Measurements from ENCODE around the gene GNAI2.
"Not testable (repeated sequence)": the region's sequence is repeated elsewhere in the genome, so short reads cannot be mapped to it uniquely, and the experiment has no call there.

GNAI2 gene

GRCh38 chr3:50262778-50263177 is 26.8 kb downstream of the GNAI2 start:
- DNase-seq = no peak

GRCh38 chr3:50263478-50264382 is 27.7 kb downstream of the GNAI2 start:
- peak in 1 of 56 donors; percentile 47 for DNase-seq

GRCh38 chr3:50264383-50264963 is 28.5 kb downstream of the GNAI2 start:
- DNase-seq = peak in 52 of 56 donors; percentile 34 to 88 (median 74)

GRCh38 chr3:50264964-50265485 is 29.0 kb downstream of the GNAI2 start:
- peak in 3 of 56 donors; percentile 32 to 66 (median 49) for DNase-seq

GRCh38 chr3:50265571-50265970 is 29.6 kb downstream of the GNAI2 start:
- DNase-seq = no peak

- DNase-seq = no peak
These were observed 30.0 kb downstream of the GNAI2 start for GRCh38 chr3:50266017-50266416.

- peak in 1 of 56 donors; percentile 59 for DNase-seq
These were observed 30.8 kb downstream of the GNAI2 start for GRCh38 chr3:50266836-50267235.

GRCh38 chr3:50267280-50267913 is 31.4 kb downstream of the GNAI2 start:
- DNase-seq = peak in 48 of 56 donors; percentile 27 to 84 (median 62)

- peak in 1 of 56 donors; percentile 36 for DNase-seq
These were observed 32.3 kb downstream of the GNAI2 start for GRCh38 chr3:50268276-50268675.

GRCh38 chr3:50268703-50269451 is 32.9 kb downstream of the GNAI2 start, which contains the start of gene SEMA3B:
TSS of gene SEMA3B (plus strand) at chr3:50269147. CDS start at chr3:50269241, 94 bp downstream.
- peak in 34 of 56 donors; percentile 21 to 76 (median 53) for DNase-seq

- DNase-seq = no peak
These were observed 33.5 kb downstream of the GNAI2 start for GRCh38 chr3:50269460-50269859.

- peak in 1 of 56 donors; percentile 42 for DNase-seq
These were observed 34.0 kb downstream of the GNAI2 start for GRCh38 chr3:50269977-50270413.

- peak in 10 of 56 donors; percentile 15 to 53 (median 26) for DNase-seq
These were observed 34.6 kb downstream of the GNAI2 start for GRCh38 chr3:50270422-50271224.

- DNase-seq = no peak
These were observed 35.4 kb downstream of the GNAI2 start for GRCh38 chr3:50271314-50271936.

- DNase-seq = not testable (repeated sequence)
These were observed 36.5 kb downstream of the GNAI2 start for GRCh38 chr3:50272538-50272910.

- peak in 52 of 56 donors; percentile 37 to 92 (median 80) for DNase-seq
These were observed 37.1 kb downstream of the GNAI2 start for GRCh38 chr3:50272911-50273688.

GRCh38 chr3:50273689-50274065 is 37.7 kb downstream of the GNAI2 start:
- DNase-seq = no peak

GRCh38 chr3:50274371-50275104 is 38.5 kb downstream of the GNAI2 start:
- DNase-seq = peak in 26 of 56 donors; percentile 10 to 66 (median 33)

Data from nucleus accumbens (tissue), 56 donors.